ENCODE measurements around the gene CCDC92.

Gene CCDC92

DNA sequence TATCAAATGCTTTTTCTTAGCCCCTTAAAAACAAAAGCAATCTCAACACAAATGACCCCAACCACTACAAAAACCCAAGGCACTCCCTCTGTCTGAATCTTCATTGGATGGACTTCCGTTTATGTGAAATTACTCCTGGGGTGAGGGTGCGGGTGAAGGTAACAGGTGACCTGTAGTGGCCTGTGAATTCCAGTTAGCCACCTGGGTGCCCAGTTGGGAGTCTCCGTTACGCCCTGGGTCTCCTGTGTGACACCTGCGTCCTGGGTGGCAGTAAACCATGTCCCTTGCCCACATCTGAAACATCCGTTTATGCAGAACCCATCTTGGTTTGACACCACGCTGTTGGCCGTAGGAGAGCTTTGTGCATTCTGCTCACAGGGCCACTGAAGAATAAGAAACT, 62.6 kb downstream of the CCDC92 start:
- no peak for DNase-seq (ENCODE audit: low spot score)

DNA sequence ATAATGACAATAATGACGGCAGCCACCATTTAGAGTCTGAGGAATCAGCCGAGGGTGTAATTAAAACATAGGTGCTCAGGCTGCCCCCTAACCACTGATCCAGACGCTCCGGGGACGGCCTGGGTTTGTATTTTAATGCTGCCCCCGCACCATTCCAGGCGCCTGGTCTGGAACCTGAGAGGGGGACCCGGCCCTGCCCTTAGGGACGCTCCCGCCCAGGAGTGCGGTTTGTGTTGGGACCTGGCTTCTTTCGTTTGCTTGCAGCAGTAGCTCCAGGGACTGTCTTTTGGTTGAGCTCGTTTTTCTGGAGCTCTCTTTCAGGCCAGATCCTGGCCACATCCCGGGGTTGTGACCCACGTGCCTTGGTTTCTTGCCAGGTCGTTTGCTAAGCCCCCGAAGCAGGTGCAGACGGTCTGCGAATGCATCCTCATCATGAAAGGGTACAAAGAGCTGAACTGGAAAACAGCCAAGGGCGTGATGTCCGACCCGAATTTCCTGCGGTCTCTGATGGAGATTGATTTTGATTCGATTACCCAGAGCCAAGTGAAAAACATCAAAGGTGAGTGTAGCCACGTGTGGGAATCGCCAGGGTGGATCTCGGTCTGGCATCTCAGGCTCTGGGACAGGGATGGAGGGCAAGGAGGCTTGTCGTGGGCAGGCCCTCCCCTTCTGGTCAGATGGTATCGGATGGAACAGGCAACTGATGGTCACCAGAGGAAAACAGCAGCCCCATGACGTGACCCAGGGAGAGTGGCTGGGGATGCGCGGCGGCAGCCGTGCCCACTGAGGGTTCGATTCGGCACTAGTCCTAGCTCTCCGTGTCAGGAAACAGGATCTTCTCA, 63.5 kb downstream of the CCDC92 start:
- DNase-seq (ENCODE audit: low spot score): no peak

DNA sequence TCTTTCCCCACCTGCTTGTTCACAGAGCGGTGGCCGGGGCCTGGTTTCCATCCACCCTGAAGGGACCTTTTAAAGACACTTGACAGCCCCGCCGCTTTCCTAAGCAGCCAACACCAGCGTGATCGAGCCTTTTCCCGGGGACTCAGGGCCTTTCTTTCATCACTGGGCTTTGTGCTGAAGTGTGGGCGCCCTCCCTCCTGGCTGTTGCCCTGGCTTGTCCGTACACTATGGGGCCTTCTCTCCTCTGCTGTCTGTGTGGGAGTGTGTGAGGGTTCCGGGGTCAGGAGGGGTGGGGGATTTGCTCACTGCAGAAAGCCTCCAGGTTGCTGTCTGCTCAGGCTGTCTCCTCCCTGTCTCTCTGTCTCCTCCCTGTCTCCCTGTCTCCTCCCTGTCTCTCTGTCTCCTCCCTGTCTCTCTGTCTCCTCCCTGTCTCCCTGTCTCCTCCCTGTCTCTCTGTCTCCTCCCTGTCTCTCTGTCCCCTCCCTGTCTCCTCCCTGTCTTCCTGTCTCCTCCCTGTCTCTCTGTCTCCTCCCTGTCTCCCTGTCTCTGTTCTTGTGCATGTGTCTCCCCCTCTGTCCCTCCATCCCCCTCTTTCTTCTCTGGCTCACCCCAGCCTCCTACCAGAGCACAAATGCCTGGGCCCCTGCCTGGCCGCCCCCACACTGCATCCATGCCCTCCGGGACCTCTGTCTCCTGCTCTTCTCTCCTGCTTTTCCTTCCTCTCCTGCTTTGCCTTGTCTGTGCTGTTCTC, 64.7 kb downstream of the CCDC92 start:
- no peak for DNase-seq (ENCODE audit: low spot score)

DNA sequence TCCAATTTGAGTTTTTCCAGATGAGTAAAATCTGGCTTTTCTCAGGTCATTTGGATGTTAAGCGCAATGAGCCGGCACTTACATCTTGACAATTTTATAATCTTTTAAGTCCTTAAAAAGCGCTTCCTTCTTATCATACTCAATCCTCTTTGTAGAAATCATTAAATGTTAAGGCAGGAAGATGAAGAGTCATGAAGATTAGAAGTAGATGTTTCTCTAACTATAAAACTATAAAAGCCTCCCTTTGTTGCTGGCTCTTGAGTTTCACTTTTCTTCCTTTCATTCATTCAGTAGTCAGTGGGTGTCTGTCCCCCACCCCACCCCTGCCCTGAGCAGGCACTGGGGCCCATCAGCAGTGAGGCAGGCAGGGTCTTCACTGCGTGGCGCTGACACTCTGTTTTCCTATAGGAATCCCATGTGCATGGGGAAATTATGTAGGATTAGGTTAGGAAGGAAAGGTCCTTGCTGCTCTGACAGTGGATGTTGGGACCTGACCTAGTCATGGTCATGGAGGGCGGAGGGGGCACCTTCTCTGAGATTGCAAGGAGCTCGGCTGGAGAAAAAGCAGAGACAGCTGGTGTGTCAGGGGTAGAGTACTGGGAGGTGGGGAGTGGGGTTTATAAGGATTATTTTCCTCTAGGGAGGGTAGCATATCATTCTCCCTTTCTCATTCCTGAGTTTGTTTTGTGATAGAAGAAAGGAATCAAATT, 65.8 kb downstream of the CCDC92 start:
- no peak for DNase-seq (ENCODE audit: low spot score)

DNA sequence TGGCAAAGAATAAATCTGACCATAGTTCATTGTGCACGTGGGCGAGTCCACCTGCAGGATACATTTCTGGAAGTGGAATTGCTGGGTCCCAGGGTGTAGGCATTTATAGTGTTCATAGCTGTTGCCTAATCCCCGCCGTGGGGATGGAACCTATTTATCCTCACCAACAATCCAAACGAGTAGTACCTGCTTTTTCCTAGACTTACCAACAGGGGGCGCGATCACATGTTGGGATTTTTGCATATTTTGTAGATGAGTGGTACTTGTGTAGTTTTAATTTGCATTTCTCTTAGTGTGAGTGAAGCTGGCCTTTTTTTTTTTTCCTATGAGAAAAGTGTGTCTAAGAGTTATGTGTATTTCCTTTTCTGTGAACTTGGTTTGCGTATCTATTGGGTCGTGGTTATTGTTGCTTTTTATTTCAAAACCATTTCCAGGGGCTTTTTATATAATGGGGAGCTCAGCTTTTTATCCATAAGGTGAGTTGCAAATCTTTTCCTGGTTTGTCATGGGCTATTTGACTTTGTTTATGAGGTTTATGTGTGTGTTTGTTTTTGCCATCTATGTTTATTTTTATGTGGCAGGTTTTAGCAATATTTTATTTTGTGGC, 67.2 kb downstream of the CCDC92 start:
- peak; percentile 80 for DNase-seq (ENCODE audit: low spot score)

DNA sequence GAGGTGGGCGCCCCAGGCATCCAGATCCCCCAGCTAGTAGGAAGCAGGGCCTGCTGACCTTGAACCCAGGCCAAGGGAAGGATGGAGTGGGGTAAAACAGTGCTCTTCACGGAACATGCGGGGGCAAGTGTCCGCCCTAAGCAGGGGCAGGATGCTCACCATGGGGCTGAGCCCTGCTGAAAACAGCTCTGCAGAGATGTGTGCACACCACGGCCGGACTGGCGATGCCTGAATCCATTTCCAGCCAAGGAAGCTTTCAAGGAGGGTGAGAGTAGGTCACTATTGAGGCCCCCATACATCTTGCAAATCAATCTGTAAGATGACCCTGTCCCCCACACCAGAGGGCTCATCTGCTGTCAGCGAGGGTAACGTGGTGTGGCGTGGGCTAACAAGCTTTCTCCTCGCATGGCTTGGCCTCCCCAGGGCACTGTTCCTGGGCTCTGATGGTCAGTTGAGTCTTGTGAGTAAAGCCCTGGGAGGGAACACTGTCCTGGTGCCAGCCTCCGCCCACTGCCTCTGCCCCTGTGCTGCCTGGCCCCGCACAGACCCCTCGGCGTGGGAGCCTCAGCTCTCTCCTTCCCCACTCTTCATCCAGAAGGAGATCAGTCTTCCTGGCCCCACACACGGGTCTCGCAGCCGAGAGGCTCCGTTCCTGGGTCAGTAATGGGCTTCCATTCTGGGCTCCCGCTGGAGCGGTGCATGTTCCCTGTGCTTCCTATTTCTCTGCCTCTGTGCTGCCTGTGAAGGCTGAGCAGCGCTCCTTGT, 69.1 kb downstream of the CCDC92 start:
- DNase-seq (ENCODE audit: low spot score): no peak

DNA sequence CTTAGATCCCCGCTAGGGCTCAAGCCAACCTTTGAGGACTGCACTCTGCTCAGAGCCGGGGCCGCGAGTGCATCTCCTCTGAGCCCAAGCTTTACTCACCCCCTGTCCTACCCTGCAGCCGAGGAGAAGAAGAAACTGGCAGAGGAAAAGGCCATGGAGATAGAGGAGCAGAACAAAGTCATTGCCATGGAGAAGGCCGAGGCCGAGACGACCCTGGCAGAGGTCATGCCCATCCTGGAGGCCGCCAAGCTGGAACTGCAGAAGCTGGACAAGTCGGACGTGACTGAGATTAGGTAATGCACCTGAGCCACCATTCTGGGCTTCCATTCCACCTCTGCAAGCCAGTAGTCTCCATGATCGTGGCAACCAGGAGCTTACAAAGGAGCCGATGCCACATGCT, 69.8 kb downstream of the CCDC92 start:
- DNase-seq (ENCODE audit: low spot score): no peak

DNA sequence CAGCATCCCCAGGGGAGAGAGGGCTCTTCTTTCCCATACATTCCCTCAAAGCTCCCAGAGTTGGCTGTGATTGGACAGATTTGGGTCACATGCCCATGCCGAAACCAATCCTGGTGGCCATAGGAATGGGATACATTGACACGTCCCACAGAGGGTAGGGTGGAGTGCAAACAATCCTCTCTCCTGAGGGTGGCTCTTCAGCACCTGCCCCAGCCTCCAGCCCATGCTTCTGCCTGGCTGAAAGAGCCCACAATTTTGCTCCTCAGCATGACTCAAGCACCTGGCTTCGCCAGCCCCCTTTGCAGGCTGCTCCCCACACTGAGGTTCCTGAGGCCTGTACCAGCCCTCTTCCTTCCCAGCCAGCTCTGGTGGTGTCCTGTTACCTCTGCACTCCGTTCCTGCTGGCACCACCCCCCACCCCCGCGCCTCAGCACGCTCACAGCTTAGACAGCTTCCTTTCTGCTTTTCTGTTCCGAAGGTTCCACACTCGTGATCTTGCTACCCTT, 71.7 kb downstream of the CCDC92 start:
- DNase-seq (ENCODE audit: low spot score): no peak

DNA sequence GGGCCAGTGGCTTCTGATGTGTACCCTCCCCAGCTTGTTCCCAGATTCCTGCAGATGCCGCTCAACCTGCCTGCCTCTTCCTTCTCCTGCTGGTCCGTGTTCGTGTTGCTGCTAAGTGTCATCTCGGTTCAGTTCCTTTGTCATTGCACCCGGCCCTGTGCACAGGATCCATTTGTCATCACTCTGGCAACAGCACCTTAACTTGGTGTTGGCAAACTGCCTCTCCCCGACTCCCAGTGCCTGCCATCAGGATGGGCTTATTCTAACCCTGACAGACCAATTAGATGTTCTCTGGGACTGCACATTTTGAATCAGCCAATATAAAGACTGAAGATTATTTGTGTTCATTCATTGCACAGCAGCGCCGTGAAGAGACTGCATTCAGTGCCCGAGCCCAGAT, 73.3 kb downstream of the CCDC92 start:
- no peak for DNase-seq (ENCODE audit: low spot score)

DNA sequence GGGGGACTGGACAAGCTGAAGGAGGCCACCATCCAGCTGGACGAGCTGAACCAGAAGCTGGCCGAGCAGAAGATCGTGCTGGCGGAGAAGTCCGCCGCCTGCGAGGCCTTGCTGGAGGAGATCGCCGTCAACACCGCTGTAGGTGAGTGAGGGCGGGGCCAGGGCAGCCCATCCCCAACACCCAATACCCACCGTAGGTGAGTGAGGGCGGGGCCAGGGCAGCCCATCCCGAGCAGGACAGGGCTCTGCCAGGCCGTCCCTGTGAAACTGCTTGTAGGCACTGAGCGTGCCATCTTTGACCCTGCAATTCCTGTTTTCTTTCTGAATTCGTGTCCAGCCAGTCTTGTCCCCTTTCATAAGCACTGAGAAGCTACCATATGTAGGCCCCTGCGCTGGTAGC, 74.0 kb downstream of the CCDC92 start:
- no peak for DNase-seq (ENCODE audit: low spot score)

DNA sequence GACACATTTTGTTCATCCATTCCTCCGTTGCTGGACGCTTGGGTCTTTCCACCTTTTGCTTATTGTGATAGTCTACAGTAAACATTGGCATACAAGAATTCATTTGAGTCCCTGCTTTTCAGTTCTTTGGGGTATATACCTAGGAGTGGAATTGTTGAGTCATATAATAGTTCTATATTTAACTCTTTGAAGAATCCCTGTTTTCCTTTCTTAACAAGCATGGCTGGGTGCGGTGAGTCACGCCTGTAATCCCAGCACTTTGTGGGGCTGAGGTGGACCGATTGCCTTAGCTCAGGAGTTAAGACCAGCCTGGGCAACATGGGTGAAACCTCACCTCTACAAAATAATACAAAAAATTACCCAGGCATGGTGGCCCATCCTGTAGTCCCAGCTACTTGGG, 75.4 kb downstream of the CCDC92 start:
- DNase-seq (ENCODE audit: low spot score): peak; percentile 73

DNA sequence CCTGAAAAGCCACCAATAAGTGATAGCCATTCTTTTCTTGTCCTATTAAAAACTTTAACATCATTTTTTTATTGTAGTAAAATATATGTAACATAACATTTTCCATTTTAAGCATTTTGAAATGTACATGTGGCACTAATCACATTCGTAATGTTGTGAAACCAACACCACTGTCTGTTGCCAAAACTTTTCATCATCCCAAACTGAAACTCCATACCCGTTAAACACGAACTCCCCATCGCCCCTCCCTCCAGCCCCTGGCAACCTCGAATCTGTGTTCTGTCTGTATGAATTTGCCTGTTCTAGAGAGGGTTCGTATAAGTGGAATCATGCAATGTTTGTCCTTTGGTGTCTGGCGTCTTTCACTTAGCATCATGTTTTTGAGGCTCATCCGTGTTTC, 75.9 kb downstream of the CCDC92 start:
- DNase-seq (ENCODE audit: low spot score): no peak

DNA sequence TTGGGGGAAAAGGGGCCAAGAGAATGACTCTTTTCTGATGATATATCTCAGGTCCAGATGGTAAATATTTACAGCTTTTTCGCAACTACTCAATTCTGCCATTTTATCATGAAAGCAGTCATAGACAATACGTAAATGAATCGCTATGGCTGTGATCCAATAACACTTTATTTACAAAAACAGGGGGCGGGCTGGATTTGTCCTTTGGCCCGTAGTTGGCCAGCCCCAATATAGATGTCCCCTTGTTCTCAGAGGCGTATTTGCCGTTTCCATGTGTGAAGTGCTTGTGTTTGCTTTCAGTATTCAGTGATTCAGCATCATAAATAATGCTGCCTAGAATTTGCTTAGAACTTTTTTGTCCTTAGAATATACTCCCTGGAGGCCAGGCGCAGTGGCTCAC, 77.2 kb downstream of the CCDC92 start:
- no peak for DNase-seq (ENCODE audit: low spot score)

DNA sequence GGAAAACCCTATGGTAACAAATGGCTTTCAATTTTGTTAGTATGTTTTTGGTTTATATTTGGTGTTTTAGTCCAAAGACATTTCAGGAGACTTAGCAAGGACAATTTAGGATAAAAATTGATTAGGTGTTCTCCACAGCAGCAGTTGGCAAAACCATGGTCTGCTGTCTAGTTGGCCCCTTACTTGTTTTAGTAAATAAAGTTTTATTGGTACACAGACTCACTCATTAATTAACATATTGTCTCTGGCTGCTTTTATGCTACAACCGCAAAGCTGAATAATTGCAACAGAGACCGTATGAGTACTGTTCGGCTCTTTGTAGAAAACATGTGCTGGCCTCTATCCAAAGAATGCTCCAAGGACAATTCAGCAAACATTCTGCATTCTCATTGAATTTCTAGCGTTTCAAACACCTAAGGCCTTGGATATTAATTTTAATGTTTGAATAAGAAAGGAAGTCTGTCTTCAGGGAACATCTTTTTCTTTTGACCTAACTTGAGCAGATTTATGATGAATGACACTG, 77.7 kb downstream of the CCDC92 start:
- DNase-seq (ENCODE audit: low spot score): no peak

DNA sequence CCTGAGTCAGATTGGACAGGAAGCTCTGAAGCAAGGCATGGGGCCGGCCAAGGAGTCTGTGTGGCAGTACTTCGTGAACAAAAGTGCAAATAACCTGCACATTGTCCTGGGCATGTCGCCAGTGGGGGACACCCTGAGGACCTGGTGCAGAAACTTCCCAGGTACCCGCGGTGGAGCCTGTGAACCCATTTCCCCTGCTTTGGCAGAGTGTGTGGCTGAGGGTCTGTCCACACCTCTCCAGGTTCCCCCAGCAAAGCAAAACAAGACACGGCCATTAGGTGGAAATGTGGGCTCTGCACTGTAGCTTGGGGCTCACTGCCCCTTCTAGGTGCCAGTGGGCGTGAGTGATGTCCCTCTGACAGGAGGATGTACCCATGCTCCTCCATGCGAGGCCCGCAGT, 79.4 kb downstream of the CCDC92 start:
- no peak for DNase-seq (ENCODE audit: low spot score)

DNA sequence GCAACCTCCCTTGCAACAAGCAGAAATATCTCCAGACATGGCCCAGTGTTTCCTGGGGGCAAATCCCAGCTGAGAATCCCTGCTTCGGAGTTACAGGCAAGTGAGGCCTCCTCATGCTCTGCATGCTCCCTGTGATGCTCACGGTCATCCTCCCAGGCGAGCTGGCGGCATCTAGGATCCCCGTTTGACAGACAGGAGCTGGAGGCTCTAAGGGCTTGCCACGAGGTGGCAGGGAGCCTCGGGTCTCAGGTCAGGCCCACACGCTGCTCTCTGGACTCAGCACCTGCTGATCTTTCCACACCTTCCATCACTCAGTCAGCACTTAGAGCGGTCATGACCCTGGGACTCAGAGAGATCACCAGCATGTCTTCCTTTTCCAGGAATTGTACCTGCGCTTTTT, 79.8 kb downstream of the CCDC92 start:
- no peak for DNase-seq (ENCODE audit: low spot score)

DNA sequence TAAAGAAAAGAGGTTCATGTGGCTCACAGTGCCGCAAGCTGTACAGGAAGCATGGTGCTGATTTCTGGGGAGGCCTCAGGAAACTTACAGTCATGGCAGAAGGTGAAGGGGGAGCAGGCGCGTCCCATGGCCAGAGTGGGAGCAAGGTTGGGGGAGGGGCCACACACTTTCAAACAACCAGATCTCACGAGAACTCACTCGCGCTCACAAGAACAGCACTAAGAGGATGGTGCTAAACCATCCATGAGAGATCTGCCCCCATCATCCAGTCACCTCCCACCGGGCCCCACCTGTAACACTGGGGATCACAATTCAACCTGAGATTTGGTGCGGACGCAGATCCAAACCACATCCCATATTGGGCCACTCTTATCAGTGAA, 80.5 kb downstream of the CCDC92 start:
- no peak for DNase-seq (ENCODE audit: low spot score)

DNA sequence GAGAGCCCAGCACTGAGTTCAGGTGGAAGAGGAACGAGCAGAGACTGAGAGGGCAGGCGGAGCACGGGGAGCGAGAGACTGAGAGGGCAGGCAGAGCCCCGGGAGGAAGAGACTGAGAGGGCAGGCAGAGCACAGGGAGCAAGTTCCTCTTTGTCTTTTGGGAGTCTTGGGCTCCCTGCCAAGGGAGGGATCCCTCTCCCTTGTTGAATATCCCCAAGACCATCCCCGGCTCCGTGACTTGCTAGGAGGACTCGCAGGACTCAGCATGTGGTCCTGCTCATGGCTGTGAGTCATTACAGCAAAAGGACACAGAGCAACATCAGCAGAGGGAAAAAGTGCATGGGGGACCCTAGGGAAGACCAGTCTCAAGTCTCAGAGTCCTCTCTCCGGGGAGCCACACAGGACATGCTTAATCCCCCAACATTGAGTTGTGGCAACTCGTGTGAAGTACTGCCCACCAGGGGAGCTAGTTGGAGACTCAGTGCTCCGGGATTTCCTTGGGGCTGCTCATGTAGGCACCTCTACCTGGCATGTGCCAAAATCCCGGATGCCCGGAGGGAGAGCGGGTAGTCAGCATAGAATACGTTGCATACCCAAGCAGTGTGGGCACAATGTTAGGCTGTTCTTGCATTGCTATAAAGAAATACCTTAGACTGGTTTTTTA, 81.0 kb downstream of the CCDC92 start:
- DNase-seq (ENCODE audit: low spot score): no peak

DNA sequence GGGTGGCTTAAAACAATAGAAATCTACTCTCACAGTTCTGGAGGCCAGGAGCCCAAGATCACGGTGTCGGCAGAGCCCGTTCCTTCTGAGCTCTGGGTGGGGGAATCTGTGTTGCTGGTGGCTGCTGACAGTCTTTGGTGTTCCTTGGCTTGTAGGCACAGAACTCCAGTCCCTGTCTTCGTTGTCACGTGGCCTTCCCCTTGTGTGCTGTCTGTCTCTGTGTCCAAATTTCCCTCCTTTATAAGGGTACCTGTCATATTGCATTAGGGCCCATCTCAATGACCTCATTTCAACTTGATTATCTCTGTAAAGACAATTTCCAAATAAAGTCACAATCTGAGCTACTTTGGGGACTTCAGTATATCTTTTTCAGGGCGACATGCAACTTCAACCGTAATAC, 81.6 kb downstream of the CCDC92 start:
- DNase-seq (ENCODE audit: low spot score): no peak

DNA sequence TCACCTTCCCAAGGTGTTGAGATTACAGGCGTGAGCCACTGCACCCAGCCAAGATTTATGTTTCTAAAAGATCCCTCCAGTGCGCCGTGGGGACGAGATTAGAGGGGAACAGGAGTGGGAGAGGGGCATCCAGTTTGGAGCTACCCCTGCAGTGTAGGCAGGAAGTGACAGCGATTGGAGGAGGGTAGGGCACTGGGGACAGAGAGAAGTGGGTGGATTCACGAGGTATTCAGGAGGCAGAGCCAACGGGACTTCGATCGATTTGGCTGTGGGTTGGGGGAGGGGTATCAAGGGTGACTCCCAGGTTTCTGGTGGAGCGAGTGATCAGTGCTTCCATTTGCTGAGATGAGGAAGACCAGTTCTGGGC, 82.1 kb downstream of the CCDC92 start:
- DNase-seq (ENCODE audit: low spot score): no peak
